Right lobe of liver (tissue), 4 donors: ENCODE results near the gene OSBPL3.

ENCODE experiments used
- CTCF ChIP-seq, 4 donors: fragments of 200-600 bp in 3 of 4; fragments of 450-650 bp in 1 of 4; IDR thresholded peaks; one replicate each; pipeline versions ENCODE4 v1.5.1 to v1.8.0; 2016 to 2022; ENCODE audit warnings: antibody characterized with exemption in 4 of 4, mild to moderate bottlenecking in 2 of 4
- POLR2A ChIP-seq: fragments of 450-650 bp; IDR thresholded peaks from one replicate; pipeline ENCODE4 v1.6.1; 2017; ENCODE audit warnings: antibody characterized with exemption, mild to moderate bottlenecking
- donor health status: DM: no; HTN: no; CAD: no.
- donor health status: DM: no; HTN: no; CAD: no.
- donor health status: DM: no; HTN: yes; CAD: no.

- TF ChIP-seq CTCF (IDR thresholded peaks at IDR 0.05) (no peak), POLR2A (no peak)
These were observed 15.8 kb downstream of the OSBPL3 start for GRCh38 chr7:24964191-24964590.
